Measurements from ENCODE around the gene JPH3. TPM values are rescaled to one million over a fixed set of nuclear protein-coding genes. Genes with fewer than 3 reads are reported as not detected.

The JPH3 gene
- total RNA-seq, 6 donors from 2014 or later, result 0.24 TPM; not detected in 5

DNA sequence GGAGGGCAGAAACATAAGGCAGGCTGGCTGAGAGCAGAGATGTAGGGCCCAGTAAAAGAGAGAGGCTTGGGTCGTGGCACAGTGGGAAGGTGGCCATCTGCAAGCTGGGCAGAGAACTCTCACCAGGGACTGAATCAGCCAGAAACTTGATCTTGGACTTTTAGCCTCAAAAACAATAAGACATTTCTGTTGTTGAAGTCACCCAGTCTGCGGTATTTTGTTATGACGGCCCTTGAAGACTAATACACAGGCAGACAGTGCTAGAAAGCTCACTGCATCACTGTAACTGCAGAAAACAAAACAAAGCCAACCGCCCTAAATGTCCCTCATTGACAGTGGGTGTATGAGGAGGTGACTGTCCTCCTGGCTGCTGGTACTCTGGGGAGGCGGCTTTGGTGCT, 3.9 kb upstream of the JPH3 start:
- H3K27ac ChIP-seq, result no peak overlapping the region
- DNase-seq, result no peak
- H3K4me1 ChIP-seq, result peaks cover 5 to 16% (median 6%) of the 10 kb centered on the region in 4 donors
- H3K27me3 ChIP-seq, result peaks cover 0 to 18% (median 10%) of the 10 kb centered on the region in 4 donors
- H3K4me3 ChIP-seq, result no peak overlapping the region
- no peak for ATAC-seq (ENCODE audit: low FRiP score in 2 of 2)
- H3K36me3 ChIP-seq, result no peaks in the 10 kb centered on the region
- H3K9me3 ChIP-seq, result no peaks in the 10 kb centered on the region
- TF ChIP-seq POLR2AphosphoS5 (IDR thresholded peaks at IDR 0.05), result no peak
- no peak for TF ChIP-seq POLR2A (IDR thresholded peaks at IDR 0.05)
- no peak for TF ChIP-seq CTCF (IDR thresholded peaks at IDR 0.05)
- TF ChIP-seq EP300 (IDR thresholded peaks at IDR 0.05), result no peak
- WGBS, 2 donors, result 84% methylated on average over 5 of the region's 5 CpGs

GRCh38 chr16:87600246-87600645, 2.1 kb upstream of the JPH3 start:
- TF ChIP-seq POLR2AphosphoS5 (IDR thresholded peaks at IDR 0.05) (no peak), CTCF (IDR thresholded peaks at IDR 0.05) (no peak), POLR2A (IDR thresholded peaks at IDR 0.05) (no peak), EP300 (IDR thresholded peaks at IDR 0.05) (no peak)
- ATAC-seq (ENCODE audit: low FRiP score in 2 of 2) (no peak), DNase-seq (no peak)
- no peak overlapping the region for H3K27ac ChIP-seq
- H3K4me1 ChIP-seq, result peaks cover 5 to 21% (median 8%) of the 10 kb centered on the region in 4 donors
- no peak overlapping the region for H3K4me3 ChIP-seq
- peaks cover 0 to 34% (median 17%) of the 10 kb centered on the region in 4 donors for H3K27me3 ChIP-seq
- 63 to 70% methylated on average over 6 of the region's 6 CpGs for WGBS, 2 donors
- no peaks in the 10 kb centered on the region for H3K36me3 ChIP-seq
- H3K9me3 ChIP-seq, result no peaks in the 10 kb centered on the region

DNA sequence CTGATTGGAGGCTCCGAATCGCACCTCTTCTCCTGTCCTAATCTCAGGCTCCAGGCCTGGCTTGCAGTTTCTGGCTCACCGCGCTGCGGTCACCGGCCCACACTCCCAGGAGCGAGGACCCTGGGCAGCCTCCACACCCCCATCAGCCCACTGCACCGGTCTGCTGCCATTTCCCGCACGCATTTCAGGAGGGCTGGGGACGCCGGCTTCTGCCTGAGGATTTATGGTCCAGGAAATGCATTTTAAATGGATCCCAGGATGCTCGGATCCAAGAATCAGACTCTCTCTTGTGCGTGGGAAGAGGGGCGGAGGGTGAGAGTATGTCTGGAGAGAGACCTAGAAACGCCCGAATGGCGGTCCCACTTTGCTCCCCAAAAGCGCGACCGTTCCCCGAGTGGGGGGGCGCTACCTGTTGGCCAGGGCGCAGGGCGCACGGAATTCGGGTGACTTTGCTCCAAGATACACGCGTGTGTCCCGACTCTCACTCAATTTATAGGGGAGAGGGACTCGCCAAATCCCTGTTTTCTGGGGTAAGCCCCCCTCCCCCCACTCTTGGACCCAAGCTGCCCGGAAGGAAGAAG, 817 bp upstream of the JPH3 start:
- WGBS, 2 donors, result 5 to 10% methylated on average over 6 to 32 of the region's 32 CpGs
- peaks cover 5 to 21% (median 8%) of the 10 kb centered on the region in 4 donors for H3K4me1 ChIP-seq

GRCh38 chr16:87602821-87603683, 744 bp downstream of the JPH3 start:
- WGBS, 2 donors, result 0% methylated on average over 11 to 46 of the region's 97 CpGs
- TF ChIP-seq CTCF (IDR thresholded peaks at IDR 0.05), result no peak
- no peak for TF ChIP-seq POLR2A (IDR thresholded peaks at IDR 0.05)
- TF ChIP-seq EP300 (IDR thresholded peaks at IDR 0.05), result no peak
- no peak for TF ChIP-seq POLR2AphosphoS5 (IDR thresholded peaks at IDR 0.05)
- peaks cover 0 to 34% (median 17%) of the 10 kb centered on the region in 4 donors for H3K27me3 ChIP-seq

More for the DNA sequence above, 817 bp upstream of the JPH3 start:
- H3K27ac ChIP-seq, result no peak overlapping the region
- peaks cover 0 to 34% (median 17%) of the 10 kb centered on the region in 4 donors for H3K27me3 ChIP-seq
- DNase-seq, result no peak
- H3K9me3 ChIP-seq, result no peaks in the 10 kb centered on the region
- TF ChIP-seq POLR2A (IDR thresholded peaks at IDR 0.05), result no peak
- TF ChIP-seq CTCF (IDR thresholded peaks at IDR 0.05), result no peak
- TF ChIP-seq POLR2AphosphoS5 (IDR thresholded peaks at IDR 0.05), result no peak
- no peak for TF ChIP-seq EP300 (IDR thresholded peaks at IDR 0.05)
- ATAC-seq (ENCODE audit: low FRiP score in 2 of 2), result no peak
- H3K4me3 ChIP-seq, result no peak overlapping the region
- H3K36me3 ChIP-seq, result no peaks in the 10 kb centered on the region

More at GRCh38 chr16:87602821-87603683, 744 bp downstream of the JPH3 start:
- DNase-seq, result no peak
- no peak overlapping the region for H3K27ac ChIP-seq
- no peaks in the 10 kb centered on the region for H3K9me3 ChIP-seq
- no peaks in the 10 kb centered on the region for H3K36me3 ChIP-seq
- ATAC-seq (ENCODE audit: low FRiP score in 2 of 2), result no peak
- H3K4me1 ChIP-seq, result peaks cover 5 to 21% (median 8%) of the 10 kb centered on the region in 4 donors
- H3K4me3 ChIP-seq, result peak overlapping the region in 1 of 4 donors; percentile 10
